HL-60 (cell line): ENCODE data around the gene SMIM5.
A peak's percentile ranks its signal among the peaks of the same experiment; 100 is the strongest.

Experiments
- DNase-seq, 2 experiments: peaks; one replicate each; pipeline ENCODE4 v3.0.0-alpha.2; 2010 to 2020; ENCODE audit warnings: low read depth in 1 of 2, low spot score in 1 of 2
- H3K27ac ChIP-seq: fragments of 250-450 bp; sonication (Bioruptor Pico); replicated peaks from 2 replicates; pipeline ENCODE4 v1.5.1; 2020; ENCODE audit warnings: mild to moderate bottlenecking, moderate library complexity
- H3K27me3 ChIP-seq: fragments of 250-450 bp; sonication (Bioruptor Pico); 2 replicates; pipeline ENCODE4 v1.5.1; 2021; ENCODE audit warnings: mild to moderate bottlenecking, moderate library complexity; ENCODE audit not compliant: insufficient read depth, poor library complexity, severe bottlenecking
- H3K4me3 ChIP-seq: replicated peaks from 2 replicates; pipeline ENCODE4 v1.5.1; 2011; ENCODE audit warnings: mild to moderate bottlenecking, control low read depth, low read length; ENCODE audit not compliant: insufficient read depth
- GABPA ChIP-seq: IDR thresholded peaks from 2 replicates; pipeline ENCODE4 v1.6.1; 2012; ENCODE audit warnings: low read depth
- POLR2AphosphoS5 ChIP-seq: IDR thresholded peaks from 2 replicates; pipeline ENCODE4 v1.6.1; 2012; ENCODE audit warnings: low read depth
- SPI1 ChIP-seq: IDR thresholded peaks from 2 replicates; pipeline ENCODE4 v1.6.1; 2012; ENCODE audit warnings: low read depth, mild to moderate bottlenecking, borderline replicate concordance
- TF ChIP-seq, protein P1 (sequence below): IDR thresholded peaks from 2 replicates; pipeline ENCODE4 v1.6.1; 2012; ENCODE audit warnings: low read depth; ENCODE audit not compliant: insufficient replicate concordance
- TF ChIP-seq, protein P2 (sequence below): IDR thresholded peaks from one replicate; pipeline ENCODE4 v1.5.1; 2011; ENCODE audit warnings: low read length, control low read depth, inconsistent platforms; ENCODE audit not compliant: insufficient read depth

Gene SMIM5

DNA sequence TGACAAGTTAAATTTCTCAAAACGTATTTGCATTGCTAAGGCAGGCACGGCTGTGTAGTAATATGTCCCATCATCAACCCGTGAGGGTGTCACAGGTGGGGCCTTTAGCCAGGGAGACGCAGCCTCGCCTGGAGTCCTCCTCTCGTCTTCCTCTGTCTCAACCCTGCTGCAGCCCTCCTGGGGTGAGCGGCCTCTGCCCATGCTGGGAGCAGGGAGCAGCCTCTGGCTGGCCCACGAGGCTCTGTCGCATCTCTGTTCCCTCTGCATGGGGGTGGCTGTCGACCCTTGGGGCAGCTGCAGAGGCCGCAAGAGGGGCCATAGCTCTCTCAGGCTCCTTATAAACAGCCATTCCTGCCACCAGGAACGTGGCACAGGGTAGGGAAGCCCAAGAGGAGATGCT is 806 bp upstream of the SMIM5 start:
- Histone ChIP-seq H3K4me3 (no peak overlapping the region), H3K27me3 (no peaks in the 10 kb centered on the region), H3K27ac (no peak overlapping the region)
- no peak for TF ChIP-seq GABPA
- TF ChIP-seq, protein P1, sequence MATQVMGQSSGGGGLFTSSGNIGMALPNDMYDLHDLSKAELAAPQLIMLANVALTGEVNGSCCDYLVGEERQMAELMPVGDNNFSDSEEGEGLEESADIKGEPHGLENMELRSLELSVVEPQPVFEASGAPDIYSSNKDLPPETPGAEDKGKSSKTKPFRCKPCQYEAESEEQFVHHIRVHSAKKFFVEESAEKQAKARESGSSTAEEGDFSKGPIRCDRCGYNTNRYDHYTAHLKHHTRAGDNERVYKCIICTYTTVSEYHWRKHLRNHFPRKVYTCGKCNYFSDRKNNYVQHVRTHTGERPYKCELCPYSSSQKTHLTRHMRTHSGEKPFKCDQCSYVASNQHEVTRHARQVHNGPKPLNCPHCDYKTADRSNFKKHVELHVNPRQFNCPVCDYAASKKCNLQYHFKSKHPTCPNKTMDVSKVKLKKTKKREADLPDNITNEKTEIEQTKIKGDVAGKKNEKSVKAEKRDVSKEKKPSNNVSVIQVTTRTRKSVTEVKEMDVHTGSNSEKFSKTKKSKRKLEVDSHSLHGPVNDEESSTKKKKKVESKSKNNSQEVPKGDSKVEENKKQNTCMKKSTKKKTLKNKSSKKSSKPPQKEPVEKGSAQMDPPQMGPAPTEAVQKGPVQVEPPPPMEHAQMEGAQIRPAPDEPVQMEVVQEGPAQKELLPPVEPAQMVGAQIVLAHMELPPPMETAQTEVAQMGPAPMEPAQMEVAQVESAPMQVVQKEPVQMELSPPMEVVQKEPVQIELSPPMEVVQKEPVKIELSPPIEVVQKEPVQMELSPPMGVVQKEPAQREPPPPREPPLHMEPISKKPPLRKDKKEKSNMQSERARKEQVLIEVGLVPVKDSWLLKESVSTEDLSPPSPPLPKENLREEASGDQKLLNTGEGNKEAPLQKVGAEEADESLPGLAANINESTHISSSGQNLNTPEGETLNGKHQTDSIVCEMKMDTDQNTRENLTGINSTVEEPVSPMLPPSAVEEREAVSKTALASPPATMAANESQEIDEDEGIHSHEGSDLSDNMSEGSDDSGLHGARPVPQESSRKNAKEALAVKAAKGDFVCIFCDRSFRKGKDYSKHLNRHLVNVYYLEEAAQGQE, result no peak
- TF ChIP-seq, protein P2, sequence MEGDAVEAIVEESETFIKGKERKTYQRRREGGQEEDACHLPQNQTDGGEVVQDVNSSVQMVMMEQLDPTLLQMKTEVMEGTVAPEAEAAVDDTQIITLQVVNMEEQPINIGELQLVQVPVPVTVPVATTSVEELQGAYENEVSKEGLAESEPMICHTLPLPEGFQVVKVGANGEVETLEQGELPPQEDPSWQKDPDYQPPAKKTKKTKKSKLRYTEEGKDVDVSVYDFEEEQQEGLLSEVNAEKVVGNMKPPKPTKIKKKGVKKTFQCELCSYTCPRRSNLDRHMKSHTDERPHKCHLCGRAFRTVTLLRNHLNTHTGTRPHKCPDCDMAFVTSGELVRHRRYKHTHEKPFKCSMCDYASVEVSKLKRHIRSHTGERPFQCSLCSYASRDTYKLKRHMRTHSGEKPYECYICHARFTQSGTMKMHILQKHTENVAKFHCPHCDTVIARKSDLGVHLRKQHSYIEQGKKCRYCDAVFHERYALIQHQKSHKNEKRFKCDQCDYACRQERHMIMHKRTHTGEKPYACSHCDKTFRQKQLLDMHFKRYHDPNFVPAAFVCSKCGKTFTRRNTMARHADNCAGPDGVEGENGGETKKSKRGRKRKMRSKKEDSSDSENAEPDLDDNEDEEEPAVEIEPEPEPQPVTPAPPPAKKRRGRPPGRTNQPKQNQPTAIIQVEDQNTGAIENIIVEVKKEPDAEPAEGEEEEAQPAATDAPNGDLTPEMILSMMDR, result no peak
- no peak for TF ChIP-seq POLR2AphosphoS5
- no peak for DNase-seq

DNA sequence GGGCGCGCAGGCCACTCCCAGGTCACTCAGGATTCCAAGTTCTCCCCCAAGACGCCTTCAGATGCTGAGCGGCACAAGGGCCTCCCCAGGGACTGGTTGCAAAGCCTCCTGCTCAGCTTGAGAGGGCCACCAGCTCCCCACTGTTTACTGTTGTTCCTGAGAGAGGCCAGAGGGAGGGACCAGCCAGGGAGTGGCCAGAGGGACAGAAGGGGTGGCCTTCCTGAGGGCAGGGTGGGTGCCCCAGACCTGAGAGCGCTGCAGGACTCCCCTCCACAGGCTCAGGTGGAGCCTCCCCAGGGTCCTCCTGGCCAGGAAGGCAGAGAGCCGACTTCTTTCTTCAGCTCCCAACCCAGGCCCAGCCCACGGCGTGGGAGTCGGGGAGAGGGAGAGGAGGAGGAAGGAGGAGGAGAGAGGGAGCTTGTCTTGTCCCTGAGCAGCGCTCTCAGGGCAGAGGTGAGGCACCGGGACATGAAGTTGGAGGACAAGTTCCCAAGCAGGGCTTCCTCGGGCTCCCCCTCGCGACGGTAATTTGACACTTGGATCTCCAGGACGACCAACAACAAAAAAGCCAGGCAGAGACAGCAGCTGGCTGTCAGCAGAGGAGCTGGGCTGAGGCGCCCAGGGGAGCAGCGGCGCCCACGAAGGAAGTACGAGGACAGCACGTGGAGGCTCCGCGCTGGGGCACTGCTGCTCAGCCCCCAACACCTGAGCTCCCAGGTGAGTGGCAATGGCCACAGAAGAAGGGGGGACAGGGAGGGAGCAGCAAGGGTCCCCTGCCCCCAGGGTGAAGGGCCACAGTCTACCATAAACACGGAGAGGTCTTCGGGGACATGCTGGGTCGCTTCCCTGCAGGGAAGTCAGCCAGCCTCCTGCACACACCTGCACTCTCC is 497 bp downstream of the SMIM5 start:
- DNase-seq, result peak; percentile 53 to 78
- Histone ChIP-seq H3K27me3 (no peaks in the 10 kb centered on the region), H3K27ac (no peak overlapping the region), H3K4me3 (no peak overlapping the region)
- TF ChIP-seq POLR2AphosphoS5, result no peak
- TF ChIP-seq, protein P2, result peak; percentile 27

DNA sequence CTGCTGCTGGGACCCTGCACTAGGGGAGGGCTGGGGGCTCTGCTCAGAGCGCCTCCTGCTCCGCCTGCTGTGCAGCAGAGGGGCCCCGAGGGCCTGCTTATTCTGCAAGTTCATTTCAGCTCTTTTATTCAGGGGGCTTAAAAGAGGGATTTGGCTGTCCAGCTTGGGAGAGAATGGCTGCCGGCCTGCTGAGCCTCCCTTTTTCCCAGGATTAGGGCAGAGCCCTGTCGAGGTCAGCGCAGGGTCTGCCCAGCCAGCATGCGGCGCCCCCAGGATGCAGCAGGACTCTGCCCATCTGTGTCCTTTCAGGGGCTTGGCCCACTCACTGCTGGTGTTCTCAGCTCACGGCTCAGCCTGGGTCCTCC is 1.1 kb downstream of the SMIM5 start:
- TF ChIP-seq, protein P2, result no peak
- TF ChIP-seq GABPA (no peak), POLR2AphosphoS5 (no peak), SPI1 (no peak)
- TF ChIP-seq, protein P1, result no peak
- no peak for DNase-seq
- no peaks in the 10 kb centered on the region for H3K27me3 ChIP-seq
- H3K4me3 ChIP-seq, result no peak overlapping the region
- H3K27ac ChIP-seq, result no peak overlapping the region
